ENCODE results near the gene ANKRD11.

The ANKRD11 gene

DNA sequence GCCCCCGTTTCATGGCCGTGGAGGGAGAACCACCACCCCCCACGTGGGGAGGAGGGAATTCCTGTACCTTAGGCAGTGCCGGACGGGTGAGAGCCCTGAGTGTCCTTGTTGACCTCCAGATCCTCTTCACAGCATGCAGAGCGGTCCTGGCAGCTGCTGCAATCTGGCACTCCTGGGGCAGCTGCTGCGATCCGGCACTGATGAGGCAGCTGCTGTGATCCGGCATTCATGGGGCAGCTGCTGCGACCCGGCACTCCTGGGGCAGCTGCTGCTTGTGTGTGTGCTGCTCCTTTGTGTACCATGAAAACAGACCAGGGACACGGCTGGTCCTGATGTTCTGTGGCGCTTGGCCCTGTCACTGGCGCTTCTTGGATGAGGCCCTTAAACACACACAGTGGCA lies 260.1 kb downstream of the ANKRD11 start:
- FAIRE-seq: no peak
- no peak for DNase-seq (ENCODE audit: insufficient read length, low spot score)
- no peak for TF ChIP-seq CTCF (IDR thresholded peaks at IDR 0.05; ENCODE audit: insufficient read depth, missing control alignments)

- TF ChIP-seq CTCF (IDR thresholded peaks at IDR 0.05; ENCODE audit: insufficient read depth, missing control alignments): no peak
- FAIRE-seq (no peak), DNase-seq (ENCODE audit: insufficient read length, low spot score) (no peak)
Observed at GRCh38 chr16:89224665-89225064, 265.7 kb downstream of the ANKRD11 start.

GRCh38 chr16:89222931-89223330 lies 267.4 kb downstream of the ANKRD11 start:
- FAIRE-seq (no peak), DNase-seq (ENCODE audit: insufficient read length, low spot score) (no peak)
- TF ChIP-seq CTCF (IDR thresholded peaks at IDR 0.05; ENCODE audit: insufficient read depth, missing control alignments): no peak

GRCh38 chr16:89221604-89222003 lies 268.8 kb downstream of the ANKRD11 start:
- DNase-seq (ENCODE audit: insufficient read length, low spot score) (no peak), FAIRE-seq (no peak)
- TF ChIP-seq CTCF (IDR thresholded peaks at IDR 0.05; ENCODE audit: insufficient read depth, missing control alignments): no peak

GRCh38 chr16:89219365-89219764 lies 271.0 kb downstream of the ANKRD11 start:
- no peak for TF ChIP-seq CTCF (IDR thresholded peaks at IDR 0.05; ENCODE audit: insufficient read depth, missing control alignments)
- no peak for DNase-seq (ENCODE audit: insufficient read length, low spot score)
- no peak for FAIRE-seq

Data from D721Med (cell line).